OCI-LY3 (cell line): Measurements from ENCODE around the gene CABP4.
"Not testable (repeated sequence)": the region's sequence is repeated elsewhere in the genome, so short reads cannot be mapped to it uniquely, and the experiment has no call there.

Source experiments
- H2AFZ ChIP-seq: fragments of 200-600, 300-600 bp; shearing (Covaris generic); 2 replicates; pipeline ENCODE4 v1.6.0; 2014; ENCODE audit warnings: antibody characterized with exemption, low read depth, low read length
- H3K27ac ChIP-seq: fragments of 200-600, 300-600 bp; sonication (generic); 2 replicates; pipeline ENCODE4 v1.5.1; 2014; ENCODE audit warnings: mild to moderate bottlenecking, low read length, moderate library complexity, mixed read lengths
- H3K27me3 ChIP-seq: fragments of 200-600, 300-600 bp; sonication (generic); 2 replicates; pipeline ENCODE4 v1.6.1; 2014; ENCODE audit warnings: low read depth, low read length, mixed read lengths
- H3K36me3 ChIP-seq: fragments of 200-600, 300-600 bp; sonication (generic); replicated peaks from 2 replicates; pipeline ENCODE3; 2014; ENCODE audit warnings: low read depth, low read length, mixed read lengths
- H3K4me1 ChIP-seq: fragments of 300-600, 200-600 bp; sonication (generic); 2 replicates; pipeline ENCODE4 v1.6.1; 2014; ENCODE audit warnings: low read length, mixed read lengths
- H3K4me2 ChIP-seq: fragments of 200-600, 300-600 bp; sonication (generic); 2 replicates; pipeline ENCODE4 v1.6.1; 2014; ENCODE audit warnings: low read length, mixed read lengths
- H3K4me3 ChIP-seq: fragments of 300-600, 200-600 bp; sonication (generic); 2 replicates; pipeline ENCODE4 v1.5.1; 2014; ENCODE audit warnings: antibody characterized with exemption, mild to moderate bottlenecking, low read length, moderate library complexity
- H3K79me2 ChIP-seq: fragments of 300-600, 200-600 bp; shearing (Covaris generic); 2 replicates; pipeline ENCODE4 v1.6.1; 2014; ENCODE audit warnings: mild to moderate bottlenecking, low read length, mixed read lengths
- H3K9ac ChIP-seq: fragments of 300-600, 200-600 bp; shearing (Covaris generic); 2 replicates; pipeline ENCODE4 v1.6.0; 2014; ENCODE audit warnings: mild to moderate bottlenecking, low read length, moderate library complexity
- H3K9me3 ChIP-seq: fragments of 200-600, 300-600 bp; shearing (Covaris generic); 2 replicates; pipeline ENCODE4 v1.6.1; 2014; ENCODE audit warnings: low read length, mixed read lengths; ENCODE audit not compliant: insufficient read depth
- H4K20me1 ChIP-seq: fragments of 200-600, 300-600 bp; sonication (generic); 2 replicates; pipeline ENCODE4 v1.6.1; 2016; ENCODE audit warnings: low read length, mixed read lengths; ENCODE audit not compliant: insufficient read depth
- CTCF ChIP-seq: fragments of 200-600, 300-600 bp; sonication (generic); IDR thresholded peaks from 2 replicates; pipeline ENCODE4 v1.5.1; 2014; ENCODE audit warnings: antibody characterized with exemption, low read length, low read depth
- EZH2phosphoT487 ChIP-seq: fragments of 200-600 bp; shearing (Covaris generic); IDR thresholded peaks from 2 replicates; pipeline ENCODE4 v1.6.1; 2018; ENCODE audit warnings: antibody characterized with exemption, mixed run types, low read depth

The CABP4 gene

GRCh38 chr11:67423891-67424613 is 31.1 kb upstream of the CABP4 start:
- Histone ChIP-seq H3K27me3 (peaks cover 11% of the 10 kb centered on the region), H2AFZ (no peak overlapping the region), H3K79me2 (peaks cover 7% of the 10 kb centered on the region), H3K36me3 (no peaks in the 10 kb centered on the region), H3K4me3 (no peak overlapping the region), H3K9ac (no peak overlapping the region), H4K20me1 (no peaks in the 10 kb centered on the region), H3K4me2 (no peak overlapping the region), H3K4me1 (peaks cover 22% of the 10 kb centered on the region), H3K27ac (no peak overlapping the region), H3K9me3 (no peaks in the 10 kb centered on the region)
- TF ChIP-seq CTCF (no peak), EZH2phosphoT487 (no peak)

DNA sequence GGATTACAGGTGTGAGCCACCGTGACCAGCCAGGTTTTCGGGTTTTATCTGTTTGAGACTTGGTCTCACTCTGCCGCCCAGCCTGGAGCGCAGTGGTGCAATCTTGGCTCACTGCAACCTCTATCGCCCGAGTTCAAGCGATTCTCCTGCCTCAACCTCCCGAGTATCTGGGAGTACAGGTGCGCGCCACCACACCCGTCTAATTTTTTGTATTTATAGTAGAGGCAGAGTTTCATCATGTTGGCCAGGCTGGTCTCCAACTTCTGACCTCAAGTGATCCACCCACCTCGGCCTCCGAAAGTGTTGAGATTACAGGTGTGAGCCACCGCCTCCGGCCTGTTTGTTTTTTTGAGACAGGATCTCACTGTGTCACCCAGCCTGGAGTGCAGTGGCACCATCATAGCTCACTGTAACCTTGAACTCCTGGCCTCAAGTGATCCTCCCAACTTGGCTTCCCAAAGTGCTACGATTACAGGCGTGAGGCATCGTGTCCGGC is 27.7 kb upstream of the CABP4 start:
- Histone ChIP-seq H3K4me1 (peaks cover 12% of the 10 kb centered on the region), H3K4me2 (peak overlapping the region; percentile 80), H3K79me2 (peaks cover 18% of the 10 kb centered on the region), H2AFZ (peak overlapping the region; percentile 85), H3K27ac (peak overlapping the region; percentile 44), H3K4me3 (peak overlapping the region; percentile 86), H3K9ac (peak overlapping the region; percentile 87)
- not testable (repeated sequence) for H3K9me3 ChIP-seq, H4K20me1 ChIP-seq, H3K27me3 ChIP-seq, H3K36me3 ChIP-seq

DNA sequence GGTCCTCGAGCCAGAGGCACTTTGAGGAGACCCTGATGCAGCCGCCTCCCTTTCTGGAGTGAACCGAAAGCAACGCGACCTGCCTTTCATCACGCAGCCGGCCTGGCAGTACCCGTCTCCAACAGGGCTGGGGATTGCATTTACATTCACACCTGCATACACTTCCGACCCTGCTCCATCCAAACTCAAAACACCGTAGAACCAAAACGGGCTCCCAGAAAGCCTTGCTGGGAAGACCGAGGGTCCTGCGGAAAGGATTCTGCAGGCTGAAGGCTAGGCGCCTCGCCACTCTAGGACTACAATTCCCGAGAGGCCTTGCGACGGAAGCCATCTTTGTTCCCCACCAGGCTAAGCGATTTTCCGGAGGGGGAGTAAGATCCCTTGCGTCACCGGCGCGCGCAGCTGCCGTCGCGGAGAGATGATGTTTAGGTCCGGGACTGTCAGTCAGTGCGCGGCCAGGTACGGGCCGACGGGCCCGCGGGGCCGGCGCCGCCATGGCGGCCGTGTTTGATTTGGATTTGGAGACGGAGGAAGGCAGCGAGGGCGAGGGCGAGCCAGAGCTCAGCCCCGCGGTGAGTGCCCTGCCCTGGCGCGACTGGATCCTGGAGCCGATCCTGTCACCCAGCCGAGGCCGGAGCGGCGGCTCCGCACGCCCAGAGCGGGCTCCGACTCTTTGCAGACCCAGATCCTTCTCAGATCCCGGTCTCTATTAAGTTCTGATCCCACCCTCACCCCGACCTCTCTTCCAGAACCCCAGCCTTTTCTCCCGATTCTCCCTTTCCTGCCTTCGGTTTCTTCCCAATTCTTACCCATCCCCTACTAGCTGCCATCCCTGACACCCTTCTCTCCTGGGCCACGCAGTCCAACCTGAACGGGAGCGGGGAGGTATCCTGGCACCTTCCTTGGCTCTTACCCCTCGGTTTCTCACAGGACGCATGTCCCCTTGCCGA is 26.8 kb upstream of the CABP4 start, which contains the start of gene RPS6KB2:
RPS6KB2 (plus strand) TSS at position 443 of the 950 bp plus-strand sequence; CDS start at position 495, 52 bp downstream.
- Histone ChIP-seq H3K9me3 (no peaks in the 10 kb centered on the region), H3K4me1 (peaks cover 13% of the 10 kb centered on the region), H3K27ac (peak within 1 kb of the TSS; percentile 47)

More for the DNA sequence above, 26.8 kb upstream of the CABP4 start, which contains the start of gene RPS6KB2:
- Histone ChIP-seq H2AFZ (peak within 1 kb of the TSS; percentile 85), H3K79me2 (peaks cover 18% of the 10 kb centered on the region), H4K20me1 (no peaks in the 10 kb centered on the region), H3K27me3 (no peaks in the 10 kb centered on the region), H3K4me3 (peak within 1 kb of the TSS; percentile 86), H3K9ac (peak within 1 kb of the TSS; percentile 87), H3K4me2 (peak within 1 kb of the TSS; percentile 82), H3K36me3 (peaks cover 12% of the 10 kb centered on the region)
- TF ChIP-seq EZH2phosphoT487 (no peak), CTCF (no peak)
